HuH-7.5 (cell line): ENCODE measurements around the gene TUBA1C.
A peak's percentile ranks its signal among the peaks of the same experiment; 100 is the strongest.
"Not testable (repeated sequence)": the region's sequence is repeated elsewhere in the genome, so short reads cannot be mapped to it uniquely, and the experiment has no call there.

Experiments used
- DNase-seq: peaks from one replicate; pipeline ENCODE4 v3.0.0; 2011; ENCODE audit warnings: low spot score

TUBA1C gene

DNA sequence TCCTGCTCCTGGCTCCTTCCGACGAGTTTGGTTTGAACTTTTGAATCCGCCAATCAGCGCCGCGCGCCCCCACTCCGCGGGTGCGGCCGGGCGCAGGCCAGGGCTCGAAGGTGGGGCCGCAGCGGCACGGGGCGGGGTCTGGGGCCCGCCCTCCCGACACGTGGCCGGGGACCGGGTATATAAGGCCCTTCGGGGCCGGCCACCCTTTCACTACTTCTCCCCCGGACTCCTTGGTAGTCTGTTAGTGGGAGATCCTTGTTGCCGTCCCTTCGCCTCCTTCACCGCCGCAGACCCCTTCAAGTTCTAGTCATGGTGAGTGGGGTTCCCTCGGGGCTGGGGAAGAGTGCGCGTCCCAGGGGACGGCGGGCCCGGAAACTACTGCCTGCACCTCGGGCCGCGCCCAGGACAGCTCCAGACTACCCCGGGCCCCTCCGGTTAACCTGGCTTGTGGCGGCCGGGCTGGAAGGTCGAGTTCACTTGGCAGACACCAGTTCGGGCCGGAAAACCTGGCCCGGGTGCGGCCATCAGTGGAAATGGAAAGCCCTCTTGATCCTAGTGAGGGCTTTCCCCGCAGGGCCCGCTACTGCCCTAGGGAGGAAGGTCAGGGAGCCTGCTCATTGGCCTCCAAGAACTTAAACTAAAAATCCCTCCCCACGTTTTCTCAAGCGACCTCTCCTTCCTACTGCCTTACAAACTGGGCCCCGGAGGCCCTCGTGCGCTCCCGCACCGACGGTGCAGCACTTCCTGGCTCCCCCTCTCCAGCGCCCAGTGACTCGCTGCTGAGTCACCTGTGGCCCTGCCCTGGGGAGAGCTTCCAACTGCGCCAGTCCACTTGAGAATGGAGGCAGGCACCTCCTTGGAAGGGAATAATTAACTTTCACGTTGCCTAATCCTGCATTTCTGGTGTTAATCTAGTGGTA, at the start of gene TUBA1C:
TUBA1C (plus strand) TSS at position 210 of the 920 bp plus-strand sequence; CDS start at position 310, 100 bp downstream.
- peak; percentile 94 for DNase-seq

DNA sequence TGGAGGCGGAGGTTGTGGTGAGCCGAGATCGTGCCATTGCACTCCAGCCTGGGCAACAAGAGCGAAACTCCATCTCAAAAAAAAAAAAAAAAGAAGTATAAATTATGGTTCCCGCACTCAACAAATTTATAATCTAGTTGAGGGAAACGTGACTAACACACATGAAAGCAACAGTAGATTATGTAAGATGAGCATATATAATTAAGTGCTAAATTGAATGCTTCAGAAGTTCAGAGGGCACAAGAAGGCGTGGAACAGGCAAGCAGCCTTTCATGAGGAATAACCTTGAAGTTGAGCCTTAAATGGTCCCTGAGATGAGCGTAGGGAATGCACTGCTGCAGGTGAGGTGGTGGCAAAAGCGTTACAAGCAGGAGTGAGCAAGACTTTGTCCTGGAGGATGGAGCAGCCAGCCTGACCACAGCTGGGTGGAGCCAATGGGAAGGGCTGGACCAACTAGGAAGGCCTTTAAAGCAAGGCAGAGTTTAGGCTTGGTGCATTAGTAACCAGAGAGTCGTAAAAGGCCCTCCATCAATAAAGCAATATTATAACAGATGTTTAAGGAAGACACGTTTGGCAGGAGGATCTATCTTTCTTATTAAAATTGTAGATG, 45.4 kb upstream of the TUBA1C start:
- no peak for DNase-seq

DNA sequence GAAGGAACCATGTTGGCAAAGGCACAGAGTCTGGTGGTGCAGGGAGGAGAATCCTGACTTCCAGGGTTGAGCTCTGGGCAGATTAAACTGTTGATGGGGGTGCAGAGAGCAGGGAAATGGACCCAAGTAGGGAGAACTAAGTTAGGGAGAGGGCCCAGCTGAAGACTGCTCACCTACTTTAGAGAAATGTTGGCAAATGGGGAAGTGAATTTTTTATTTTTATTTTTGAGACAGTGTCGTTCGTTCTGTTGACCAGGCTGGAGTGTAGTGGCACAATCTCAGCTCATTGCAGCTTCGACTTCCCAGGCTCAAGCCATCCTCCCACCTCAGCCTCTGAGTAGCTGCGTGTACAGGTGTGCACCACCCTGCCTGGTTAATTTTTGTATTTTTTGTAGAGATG, 43.9 kb upstream of the TUBA1C start:
- no peak for DNase-seq

DNA sequence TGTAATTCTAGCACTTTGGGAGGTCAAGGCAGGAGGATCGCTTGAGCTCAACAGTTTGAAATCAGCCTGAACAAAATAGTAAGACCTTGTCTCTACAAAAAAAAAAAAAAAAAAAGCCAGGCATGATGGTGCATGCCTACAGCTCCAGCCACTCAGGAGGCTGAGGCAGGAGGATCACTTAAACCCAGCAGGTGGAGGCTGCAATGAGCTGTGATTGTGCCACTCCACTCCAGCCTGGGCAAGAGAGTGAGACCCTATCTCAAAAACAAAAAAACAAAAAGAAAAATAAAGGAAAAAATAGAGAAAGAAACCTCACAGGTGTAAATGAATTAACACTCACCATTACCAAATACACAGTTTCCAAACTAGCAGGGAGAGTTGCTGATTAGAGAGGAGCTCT, 41.8 kb upstream of the TUBA1C start:
- DNase-seq, result no peak

DNA sequence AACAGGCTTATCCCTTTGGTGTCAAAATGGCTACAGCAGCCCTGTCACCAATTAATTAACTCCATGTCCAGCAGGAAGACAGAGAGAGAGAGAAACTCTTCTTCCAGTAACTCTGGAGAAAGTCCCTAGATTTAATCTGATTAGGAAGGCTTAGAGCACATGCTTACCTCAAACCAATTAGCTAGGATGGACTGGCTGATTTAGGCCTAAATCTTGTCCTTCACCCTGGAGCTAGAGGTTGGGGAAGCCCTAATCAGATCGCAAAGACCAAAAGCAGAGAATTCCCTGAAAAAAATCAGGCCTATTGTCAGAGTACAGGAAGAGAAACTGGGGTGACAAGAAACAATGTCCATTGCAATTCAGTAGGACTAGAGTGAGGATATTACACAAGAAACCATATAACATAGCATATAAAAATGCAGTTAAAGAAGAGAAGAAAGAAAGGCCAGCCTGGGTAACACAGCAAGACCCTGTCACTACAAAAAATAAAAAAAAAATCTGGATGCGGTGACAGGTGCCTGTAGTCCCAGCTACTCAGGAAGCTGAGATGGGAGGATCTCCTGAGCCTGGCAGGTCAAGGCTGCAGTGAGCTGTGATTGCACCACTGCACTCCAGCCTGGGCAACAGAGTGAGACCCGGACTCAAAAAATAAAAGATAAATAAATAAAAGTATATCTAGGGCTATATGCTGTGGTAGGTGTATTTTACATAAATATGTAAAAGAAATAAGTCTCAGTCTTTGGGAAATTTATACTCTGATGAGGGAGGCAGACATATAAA, 41.1 kb upstream of the TUBA1C start:
- DNase-seq, result no peak

DNA sequence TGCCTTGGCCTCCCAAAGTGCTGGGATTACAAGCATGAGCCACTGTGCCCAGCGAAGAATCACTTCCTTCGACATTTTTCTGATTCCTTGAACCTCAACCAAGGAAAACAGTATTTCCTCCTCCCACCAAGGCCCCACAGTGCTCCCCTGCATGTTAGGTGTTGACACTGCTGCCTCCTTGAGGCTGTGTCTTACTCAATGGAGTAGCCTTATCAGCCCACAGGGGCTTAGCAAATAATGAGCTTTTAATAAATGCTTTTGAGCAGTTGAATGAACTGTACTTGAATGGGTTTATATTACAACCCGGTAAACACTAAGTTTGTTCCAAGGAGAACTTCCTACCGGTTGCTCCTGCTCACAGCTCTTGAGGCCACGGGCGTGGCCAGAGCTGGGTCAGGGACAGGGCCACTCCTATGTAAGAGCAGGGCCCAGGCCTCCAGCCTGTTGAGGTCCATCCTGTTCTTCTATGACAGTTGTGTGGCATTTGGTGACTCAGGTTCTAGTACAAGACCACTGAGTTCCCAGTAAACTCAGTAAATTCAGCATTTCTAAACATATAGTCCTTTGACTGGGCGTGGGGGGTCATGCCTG, 39.2 kb upstream of the TUBA1C start:
- DNase-seq, result no peak

DNA sequence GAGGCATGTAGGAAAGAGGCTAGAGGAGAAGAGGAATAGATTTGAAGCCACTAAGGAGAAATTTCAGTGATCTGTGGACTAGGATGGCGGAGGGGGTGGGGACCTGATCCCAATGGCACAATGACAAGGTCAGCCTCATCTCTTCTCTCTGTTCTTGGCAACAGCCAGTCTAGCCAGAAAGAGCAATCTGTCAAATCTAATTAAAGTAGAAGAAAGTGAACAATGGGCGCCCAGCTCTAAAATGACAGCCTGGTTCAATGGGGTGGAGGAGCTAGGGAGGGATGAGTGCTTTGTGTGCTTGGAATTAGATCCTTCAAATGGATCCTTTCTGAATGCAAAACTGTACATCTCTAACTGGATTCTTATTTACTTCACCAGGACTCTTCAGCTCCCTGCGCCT, 37.2 kb upstream of the TUBA1C start:
- DNase-seq, result no peak

DNA sequence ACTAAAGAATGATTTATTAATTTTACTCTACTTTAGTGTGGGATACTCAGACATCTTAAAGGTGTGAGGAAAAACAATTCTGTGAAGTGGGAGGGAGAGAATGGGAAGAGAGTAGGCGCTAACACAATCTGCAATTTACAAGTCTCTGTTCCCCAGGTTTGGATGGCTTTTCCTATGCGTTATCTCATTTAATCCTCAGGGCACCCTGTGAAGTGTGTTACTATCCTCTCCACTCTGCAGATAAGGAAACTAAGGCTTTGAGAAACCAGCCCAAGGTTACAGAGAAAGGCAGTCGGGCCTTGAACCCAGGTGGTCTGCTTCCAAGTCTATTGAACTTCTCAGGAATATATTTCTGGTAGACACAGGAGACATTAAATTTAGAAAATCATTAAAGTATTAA, 36.2 kb upstream of the TUBA1C start:
- DNase-seq, result no peak

DNA sequence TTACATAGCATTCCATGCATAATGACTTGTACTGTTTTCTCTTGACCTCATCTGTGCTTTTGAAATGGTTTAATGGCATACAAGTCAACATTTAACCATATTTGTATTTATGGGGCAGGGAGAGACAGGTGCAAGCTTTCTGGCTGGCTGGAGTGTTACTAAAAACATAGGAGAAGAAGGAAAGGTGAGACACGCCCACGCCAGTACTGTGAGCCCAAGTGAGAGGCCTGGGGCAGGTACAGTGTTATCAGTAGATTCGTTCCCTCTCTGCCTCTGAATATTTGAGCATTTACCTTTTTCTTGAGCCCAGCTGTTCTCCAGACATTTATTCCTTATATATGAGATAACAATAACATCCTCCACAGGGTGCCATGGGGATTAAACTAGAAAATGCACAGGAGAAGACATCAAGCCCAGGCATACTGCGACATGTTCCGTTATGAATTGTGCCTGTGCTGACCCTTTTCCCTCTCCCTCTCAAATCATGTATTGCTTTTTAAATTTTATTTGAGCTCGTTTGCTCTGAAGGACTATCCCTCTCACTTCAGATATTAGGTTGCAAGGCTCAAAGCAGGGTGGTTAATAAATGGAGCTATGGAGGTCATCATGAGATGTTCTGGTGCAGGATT, 34.6 kb upstream of the TUBA1C start:
- DNase-seq, result no peak

DNA sequence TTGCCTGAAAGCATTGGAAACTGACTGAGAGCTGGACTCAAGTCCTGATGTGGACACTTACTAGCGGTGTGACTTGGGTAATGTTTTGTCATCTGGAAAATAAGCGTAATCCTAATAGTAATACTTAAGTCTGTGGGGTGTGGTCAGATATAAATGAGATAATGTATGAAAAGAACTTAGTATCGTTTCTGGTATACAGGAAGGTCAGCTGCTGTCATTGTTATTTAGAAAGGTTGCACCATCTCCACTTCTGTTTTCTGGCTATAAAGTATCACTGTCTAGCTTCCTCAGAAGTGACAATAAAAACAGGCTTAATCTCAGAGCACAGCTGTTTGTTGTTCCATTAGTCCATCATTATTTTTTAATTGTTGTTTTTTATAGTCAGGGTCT, 34.1 kb upstream of the TUBA1C start:
- DNase-seq, result no peak

DNA sequence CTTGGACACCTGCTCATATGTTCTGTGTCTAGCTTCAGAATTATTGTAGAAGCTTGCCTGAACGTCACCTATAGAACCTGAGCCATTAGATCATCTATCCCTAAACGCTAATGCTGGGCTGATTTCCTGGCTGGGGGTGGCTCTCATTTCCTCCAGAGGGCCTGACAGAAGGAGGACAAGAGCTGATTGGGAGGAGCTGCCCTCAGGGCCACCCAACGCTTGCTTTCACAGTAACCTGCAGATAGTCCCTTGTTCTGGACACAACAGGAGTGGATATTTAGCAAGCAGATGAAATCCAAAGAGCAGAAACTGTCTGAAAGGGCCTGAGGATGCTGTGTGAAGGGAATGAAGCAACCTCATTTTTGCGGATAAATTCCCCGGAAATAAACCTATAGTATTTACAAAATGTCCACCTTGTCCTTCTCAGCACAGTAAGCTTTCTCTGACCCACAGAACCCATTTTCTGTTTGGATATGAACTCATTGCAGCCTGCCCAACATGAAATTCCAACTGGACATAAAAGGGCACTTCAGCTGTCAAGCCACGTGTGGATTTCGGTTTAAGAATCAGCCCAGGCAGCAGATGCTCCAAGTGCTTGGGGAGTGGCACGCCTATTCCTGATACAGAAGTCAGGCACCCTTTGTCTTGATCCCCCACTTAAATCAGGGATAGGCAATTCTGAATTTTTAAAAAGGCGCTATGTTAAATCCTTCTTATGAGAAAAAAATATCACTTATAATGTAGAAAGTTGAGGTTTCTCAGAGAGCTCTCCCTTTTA, 32.8 kb upstream of the TUBA1C start:
- no peak for DNase-seq

DNA sequence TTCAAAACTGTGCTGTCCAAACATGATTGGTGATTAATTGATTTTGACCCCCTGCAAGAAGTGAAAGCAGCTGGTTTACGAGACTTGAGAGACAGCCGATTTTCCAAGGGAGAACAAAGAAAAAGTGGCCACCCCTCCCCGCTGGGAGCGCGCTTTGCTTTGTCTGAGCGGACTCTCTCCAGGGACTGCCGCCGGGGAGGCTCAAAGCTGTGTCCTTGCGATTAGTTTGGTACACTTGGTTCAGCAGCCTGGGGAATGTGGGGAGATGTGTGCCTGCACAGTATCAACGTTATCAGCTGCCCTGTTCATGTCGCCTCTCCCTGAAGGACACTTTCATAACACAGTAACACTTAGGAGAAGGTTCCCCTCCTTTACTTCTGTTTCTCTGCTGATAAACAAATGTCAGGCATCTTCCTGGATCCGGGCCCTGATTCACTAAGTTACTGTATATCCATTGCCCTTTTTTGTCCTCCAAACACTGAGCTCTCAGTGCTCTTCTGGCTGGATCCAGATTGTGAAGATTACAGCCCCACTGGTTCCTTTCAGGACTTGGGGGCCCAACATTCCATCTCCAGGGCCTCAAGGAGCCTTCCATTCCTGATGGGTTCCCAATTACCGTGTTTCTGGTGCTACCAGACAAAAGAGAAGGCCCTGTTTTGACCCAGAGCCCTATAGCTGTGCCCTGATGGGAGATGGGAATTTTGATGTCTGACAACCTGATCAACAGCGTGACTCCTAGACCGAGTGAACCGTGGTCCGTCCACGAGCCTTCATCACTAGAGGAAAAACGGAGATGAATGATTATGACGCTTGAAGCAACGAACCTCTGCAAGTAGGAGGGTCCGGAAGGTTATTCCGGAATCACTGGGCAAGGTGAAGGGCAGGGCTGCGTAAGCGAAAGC, 31.7 kb upstream of the TUBA1C start:
- DNase-seq, result peak; percentile 24

DNA sequence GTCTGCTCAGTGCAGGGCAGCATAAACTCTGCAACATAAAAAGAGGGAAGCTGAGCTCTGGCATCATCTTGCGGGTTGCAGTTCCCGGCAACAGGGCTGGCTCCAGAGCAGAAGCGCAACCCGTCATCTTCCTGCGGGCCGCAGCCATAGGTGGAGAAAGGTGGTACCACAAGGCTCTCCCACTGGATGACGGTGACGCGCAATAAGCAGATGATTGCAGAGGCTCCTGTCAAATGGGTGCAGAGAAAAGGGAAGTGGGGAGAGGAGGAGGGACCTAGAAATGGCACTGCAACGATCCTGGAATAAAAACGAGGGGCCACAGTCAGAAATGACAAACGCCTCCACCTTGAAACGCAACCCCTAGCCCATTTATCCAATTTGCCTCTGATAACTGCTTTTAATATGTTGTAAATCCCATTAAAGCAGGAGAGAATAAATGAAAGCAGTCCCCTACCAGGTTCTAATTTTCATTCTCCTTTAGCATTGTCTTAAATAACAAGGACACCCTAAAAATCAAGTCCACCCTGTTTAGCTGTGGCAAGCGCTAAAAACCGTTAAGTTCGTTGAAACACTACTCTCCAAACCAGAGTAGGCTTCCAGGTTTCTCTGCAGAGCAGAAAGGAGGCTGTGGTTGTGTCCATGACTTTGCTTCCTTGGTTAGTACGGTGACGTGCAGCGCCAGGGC, 30.9 kb upstream of the TUBA1C start:
- DNase-seq, result no peak

DNA sequence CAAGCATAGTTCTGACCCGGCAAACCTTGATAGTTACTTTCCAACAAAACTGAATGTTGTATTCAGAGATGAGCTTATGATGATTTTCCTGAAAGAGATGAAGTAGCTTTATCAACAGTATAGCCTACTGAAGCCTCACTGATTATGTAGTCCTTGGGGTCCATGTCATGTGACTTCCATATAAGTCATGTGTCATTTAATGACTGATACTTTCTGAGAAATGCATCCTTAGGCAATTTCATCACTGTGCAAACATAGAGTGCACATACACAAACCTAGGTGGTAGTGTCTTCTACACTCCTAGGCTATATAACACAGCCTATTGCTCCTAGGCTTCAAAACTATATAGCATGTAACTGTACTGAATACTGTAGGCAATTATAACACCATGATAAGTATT, 28.5 kb upstream of the TUBA1C start:
- DNase-seq, result no peak

DNA sequence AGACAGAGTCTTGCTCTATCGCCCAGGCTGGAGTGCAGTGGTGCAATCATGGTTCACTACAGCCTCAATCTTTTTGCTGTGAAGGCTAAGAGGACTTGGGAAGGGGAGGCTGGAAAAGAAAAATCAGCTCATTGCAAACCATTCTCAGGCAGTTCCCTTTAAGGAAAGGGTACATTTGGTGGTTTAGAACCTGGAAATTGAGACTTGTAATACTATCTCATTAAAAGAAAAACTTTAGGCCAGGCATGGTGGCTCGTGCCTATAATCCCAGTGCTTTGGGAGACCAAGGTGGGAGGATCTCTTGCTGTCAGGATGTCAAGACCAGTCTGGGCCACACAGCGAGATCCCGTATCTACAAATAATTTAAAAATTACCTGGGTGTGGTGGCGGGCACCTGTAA, 21.3 kb upstream of the TUBA1C start:
- DNase-seq, result no peak

DNA sequence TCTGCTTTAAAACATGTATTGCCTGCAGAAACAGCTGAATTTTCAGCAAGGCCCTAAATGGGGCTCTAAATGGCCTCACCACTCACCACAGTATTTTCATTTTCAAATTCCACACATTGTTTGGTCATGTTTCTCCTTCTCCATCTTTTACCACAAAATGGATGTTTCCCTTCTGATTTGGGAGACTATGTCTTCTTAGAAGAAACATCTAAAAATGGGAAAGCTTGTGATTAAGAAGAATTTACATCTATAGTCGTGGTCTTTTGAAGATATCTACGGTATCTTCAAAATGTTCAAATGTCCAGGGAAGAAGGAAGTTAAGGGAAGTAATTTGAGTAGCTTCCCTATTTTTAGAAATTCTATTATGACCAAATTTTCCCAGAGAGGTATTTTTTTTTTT, 20.7 kb upstream of the TUBA1C start:
- DNase-seq, result no peak

DNA sequence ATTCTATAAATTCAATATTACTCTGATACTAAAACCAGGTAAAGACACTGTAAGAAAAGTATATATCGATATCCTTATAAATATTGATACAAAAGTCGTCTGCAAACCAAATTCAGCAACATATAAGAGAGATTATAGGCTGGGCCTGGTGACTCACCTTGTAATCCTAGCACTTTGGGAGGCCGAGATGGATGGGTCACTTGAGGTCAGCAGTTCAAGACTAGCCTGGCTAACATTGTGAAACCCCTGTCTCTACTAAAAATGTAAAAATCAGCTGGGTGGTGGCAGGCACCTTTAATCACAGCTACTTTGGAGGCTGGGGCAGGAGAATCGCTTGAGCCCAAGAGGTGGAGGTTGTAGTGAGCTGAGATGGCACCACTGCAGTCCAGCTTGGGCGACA, 13.5 kb upstream of the TUBA1C start:
- no peak for DNase-seq

DNA sequence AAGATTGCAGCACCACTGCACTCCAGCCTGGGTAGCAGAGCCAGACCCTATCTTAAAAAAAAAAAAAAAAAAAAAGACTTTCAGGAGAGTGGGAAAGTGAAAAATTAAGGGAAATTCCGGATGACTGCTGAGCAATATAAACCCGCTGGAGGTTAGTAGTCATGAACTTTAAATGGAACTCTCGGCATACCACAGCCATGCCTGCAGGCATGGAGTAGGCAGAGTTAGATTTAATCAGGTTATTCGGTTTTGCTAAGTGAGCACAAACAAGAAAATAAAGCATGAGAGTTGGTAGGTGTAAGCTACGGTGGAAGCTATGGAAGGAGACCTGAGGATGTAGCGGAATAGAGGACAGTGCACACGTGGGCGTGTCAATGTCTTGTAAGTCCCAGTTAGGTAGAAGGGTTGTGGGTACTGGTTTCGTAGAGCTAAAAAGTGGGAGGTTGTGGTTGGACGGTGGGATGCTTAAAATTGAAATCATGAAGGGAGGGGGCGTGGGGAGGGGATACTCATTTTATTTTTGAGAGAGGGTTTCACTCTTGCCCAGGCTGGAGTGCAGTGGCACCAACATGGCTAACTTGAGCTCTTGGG, 11.8 kb upstream of the TUBA1C start:
- DNase-seq, result no peak

DNA sequence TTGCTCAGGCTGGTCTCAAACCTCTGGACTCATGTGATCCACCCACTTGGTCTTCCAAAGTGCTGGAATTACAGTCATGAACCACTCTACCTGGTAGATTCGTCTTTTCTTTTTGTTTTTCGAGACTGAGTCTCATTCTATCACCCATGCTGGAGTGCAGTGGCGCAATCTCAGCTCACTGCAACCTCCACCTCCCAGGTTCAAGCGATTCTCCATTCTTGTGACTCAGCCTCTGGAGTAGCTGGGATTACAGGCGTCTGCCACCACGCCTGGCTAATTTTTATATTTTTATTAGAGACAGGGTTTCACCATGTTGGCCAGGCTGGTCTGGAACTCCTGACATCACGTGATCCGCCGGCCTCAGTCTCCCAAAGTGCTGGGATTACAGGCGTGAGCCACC, 9.4 kb upstream of the TUBA1C start:
- not testable (repeated sequence) for DNase-seq
